ENCODE data around the gene TF. TPM values are rescaled to one million over a fixed set of nuclear protein-coding genes. Genes with fewer than 3 reads are reported as not detected.

TF gene
- total RNA-seq, 4 donors from 2014 or later, result 1.9 to 8.8 (median 3.9) TPM

DNA sequence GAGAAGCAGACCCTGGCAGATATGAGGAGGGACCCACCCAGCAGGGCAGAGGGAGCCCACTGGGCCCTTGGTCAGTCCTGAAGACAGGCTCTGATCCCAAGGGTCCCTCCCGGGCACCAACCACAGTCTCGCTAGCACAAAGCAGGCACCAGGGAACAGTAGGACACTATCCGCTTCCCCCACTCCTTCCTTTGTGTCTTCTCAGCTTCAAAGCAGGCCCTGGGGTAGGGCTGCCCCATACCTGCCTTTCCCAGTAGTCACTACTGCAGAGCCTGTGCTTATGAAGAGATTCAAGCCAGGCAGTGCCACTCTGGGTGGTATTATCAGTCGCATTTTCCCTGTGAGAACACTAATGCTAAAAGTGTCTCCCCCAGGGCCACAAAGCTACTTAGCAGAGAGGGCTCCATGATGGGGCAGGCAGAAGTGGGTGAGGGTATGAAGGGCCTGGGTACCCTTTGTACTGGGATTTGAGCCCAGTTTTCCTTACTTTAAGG lies 92.2 kb downstream of the TF start:
- no peak overlapping the region for H3K4me3 ChIP-seq (ENCODE audit: low read depth, poor library complexity, severe bottlenecking)
- TF ChIP-seq POLR2A (IDR thresholded peaks at IDR 0.05), result no peak
- TF ChIP-seq, protein P1, sequence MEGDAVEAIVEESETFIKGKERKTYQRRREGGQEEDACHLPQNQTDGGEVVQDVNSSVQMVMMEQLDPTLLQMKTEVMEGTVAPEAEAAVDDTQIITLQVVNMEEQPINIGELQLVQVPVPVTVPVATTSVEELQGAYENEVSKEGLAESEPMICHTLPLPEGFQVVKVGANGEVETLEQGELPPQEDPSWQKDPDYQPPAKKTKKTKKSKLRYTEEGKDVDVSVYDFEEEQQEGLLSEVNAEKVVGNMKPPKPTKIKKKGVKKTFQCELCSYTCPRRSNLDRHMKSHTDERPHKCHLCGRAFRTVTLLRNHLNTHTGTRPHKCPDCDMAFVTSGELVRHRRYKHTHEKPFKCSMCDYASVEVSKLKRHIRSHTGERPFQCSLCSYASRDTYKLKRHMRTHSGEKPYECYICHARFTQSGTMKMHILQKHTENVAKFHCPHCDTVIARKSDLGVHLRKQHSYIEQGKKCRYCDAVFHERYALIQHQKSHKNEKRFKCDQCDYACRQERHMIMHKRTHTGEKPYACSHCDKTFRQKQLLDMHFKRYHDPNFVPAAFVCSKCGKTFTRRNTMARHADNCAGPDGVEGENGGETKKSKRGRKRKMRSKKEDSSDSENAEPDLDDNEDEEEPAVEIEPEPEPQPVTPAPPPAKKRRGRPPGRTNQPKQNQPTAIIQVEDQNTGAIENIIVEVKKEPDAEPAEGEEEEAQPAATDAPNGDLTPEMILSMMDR (IDR thresholded peaks at IDR 0.05), result no peak
- DNase-seq (ENCODE audit: low spot score in 2 of 2), result no peak
- WGBS, 2 donors, result 95 to 97% methylated on average over 4 of the region's 4 CpGs
- intact Hi-C loops (cut with DNase I; ENCODE audit: low total_unique reads), result no loop called here

DNA sequence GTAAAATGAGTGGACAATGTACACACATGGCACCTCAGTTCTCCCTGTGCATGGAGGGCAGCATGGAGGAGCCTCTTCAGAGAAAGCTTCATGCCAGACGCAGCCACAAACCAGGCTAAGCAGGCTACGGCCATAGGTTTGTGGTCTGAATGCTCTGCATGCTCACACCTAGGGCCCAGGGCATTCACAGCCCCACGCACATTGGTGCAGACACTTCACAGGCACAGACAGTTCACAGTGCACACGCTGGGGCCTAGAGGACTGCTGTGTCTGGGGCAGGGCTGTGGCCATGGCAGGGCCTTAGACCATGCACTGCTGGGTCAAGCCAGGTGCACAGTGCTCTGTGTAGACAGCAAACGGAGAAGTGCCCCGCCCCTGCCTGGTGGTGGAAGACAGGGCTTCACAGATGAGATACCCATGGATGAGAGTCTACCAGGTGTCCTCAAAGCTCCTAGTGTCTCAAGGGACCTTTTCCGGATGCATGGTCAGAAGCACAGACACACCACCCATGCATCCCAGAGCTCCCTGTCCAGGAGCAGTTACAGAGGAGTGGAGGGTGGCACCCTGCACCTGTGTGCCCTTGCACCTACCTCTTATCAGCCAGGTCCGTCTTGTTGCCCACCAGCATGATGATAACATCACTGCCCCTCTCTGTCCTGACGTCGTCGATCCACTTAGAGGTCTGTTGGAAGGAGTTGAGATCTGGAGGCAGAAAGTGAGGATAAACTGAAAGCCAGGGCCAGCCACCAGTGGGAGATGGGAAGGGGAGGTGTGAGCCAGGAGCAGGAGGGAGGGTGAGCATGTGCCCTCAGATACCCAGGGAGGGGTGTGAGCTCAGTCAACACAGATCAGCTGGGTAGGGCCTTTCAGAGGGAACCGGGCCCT lies 93.0 kb downstream of the TF start:
- WGBS, 2 donors, result 86 to 94% methylated on average over 9 to 10 of the region's 12 CpGs
- peak in 1 of 2 donors; percentile 68 for DNase-seq (ENCODE audit: low spot score in 2 of 2)
- no peak for TF ChIP-seq POLR2A (IDR thresholded peaks at IDR 0.05)
- TF ChIP-seq, protein P1 (IDR thresholded peaks at IDR 0.05), result no peak
- intact Hi-C loops (cut with DNase I; ENCODE audit: low total_unique reads), result no loop called here
- H3K4me3 ChIP-seq (ENCODE audit: low read depth, poor library complexity, severe bottlenecking), result no peak overlapping the region

DNA sequence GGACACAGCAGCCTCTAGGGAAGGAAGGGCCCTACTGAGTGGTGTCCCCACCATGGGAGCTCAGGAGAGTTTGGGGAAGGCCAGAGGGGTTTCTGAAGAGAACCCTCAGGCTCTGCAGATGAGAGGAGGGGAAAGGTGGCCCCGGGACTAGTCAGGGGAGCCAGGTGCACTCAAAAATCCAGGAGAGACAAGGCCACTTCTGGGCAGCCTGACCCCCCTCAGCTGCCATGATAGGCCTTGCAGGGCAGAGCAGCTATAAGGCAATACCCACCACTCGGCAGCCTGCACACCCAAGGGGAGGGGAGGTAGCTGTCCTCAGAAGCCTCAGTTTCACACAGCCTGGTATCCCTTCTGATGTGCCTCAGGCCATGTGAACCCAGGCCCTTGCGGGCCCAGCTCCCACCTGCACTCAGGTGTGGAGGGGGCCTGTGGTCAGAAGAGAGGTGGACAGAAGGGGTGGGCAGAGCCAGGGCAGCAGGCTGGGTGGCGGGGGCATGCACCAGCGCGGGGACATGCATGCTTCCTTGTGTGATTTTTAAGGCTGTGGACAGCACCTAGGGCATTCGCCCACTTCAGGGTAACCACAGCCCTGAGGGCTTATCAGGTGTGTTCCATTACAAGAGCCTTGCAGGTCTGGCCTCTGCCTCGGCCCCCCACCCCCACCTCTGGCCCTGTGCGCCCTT lies 94.0 kb downstream of the TF start:
- WGBS, 2 donors, result 96 to 97% methylated on average over 8 to 9 of the region's 9 CpGs
- DNase-seq (ENCODE audit: low spot score in 2 of 2), result peak in 1 of 2 donors; percentile 64
- intact Hi-C loops (cut with DNase I; ENCODE audit: low total_unique reads), result loop anchor here (5.0 kb wide), 1 partner anchor 1053 kb away; no protein-coding TSS in a partner anchor
- no peak for TF ChIP-seq POLR2A (IDR thresholded peaks at IDR 0.05)
- TF ChIP-seq, protein P1 (IDR thresholded peaks at IDR 0.05), result no peak
- H3K4me3 ChIP-seq (ENCODE audit: low read depth, poor library complexity, severe bottlenecking), result no peak overlapping the region

DNA sequence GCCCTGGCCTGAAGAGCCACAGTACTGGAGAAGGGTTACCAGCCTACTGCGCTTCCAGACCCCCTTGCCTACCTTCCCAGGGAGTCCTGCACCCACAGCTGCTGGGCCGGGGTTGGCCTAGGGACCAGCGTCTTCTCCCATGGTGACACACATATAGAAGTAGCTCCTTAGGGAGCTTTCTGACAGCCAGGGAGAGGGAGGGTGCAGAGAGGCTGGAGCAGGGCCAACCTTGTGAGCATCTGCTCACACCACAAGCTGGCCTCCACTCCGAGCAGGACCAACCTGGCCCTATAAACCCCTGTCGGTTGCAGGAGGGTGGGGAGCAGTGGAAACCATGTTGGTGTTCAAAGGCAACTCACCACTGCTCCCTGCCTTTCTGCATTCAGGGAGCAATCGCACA lies 94.6 kb downstream of the TF start:
- no peak for TF ChIP-seq POLR2A (IDR thresholded peaks at IDR 0.05)
- TF ChIP-seq, protein P1 (IDR thresholded peaks at IDR 0.05), result no peak
- WGBS, 2 donors, result 78 to 90% methylated on average over 5 of the region's 6 CpGs
- no peak overlapping the region for H3K4me3 ChIP-seq (ENCODE audit: low read depth, poor library complexity, severe bottlenecking)
- intact Hi-C loops (cut with DNase I; ENCODE audit: low total_unique reads), result loop anchor here (5.0 kb wide), 1 partner anchor 1053 kb away; no protein-coding TSS in a partner anchor
- DNase-seq (ENCODE audit: low spot score in 2 of 2), result peak in 1 of 2 donors; percentile 50

GRCh38 chr3:133841196-133841595 lies 95.0 kb downstream of the TF start:
- TF ChIP-seq, protein P1 (IDR thresholded peaks at IDR 0.05), result no peak
- TF ChIP-seq POLR2A (IDR thresholded peaks at IDR 0.05), result no peak
- intact Hi-C loops (cut with DNase I; ENCODE audit: low total_unique reads), result loop anchor here (5.0 kb wide), 1 partner anchor 1054 kb away; no protein-coding TSS in a partner anchor
- no peak for DNase-seq (ENCODE audit: low spot score in 2 of 2)
- WGBS, 2 donors, result 97 to 100% methylated on average over 4 to 7 of the region's 8 CpGs
- H3K4me3 ChIP-seq (ENCODE audit: low read depth, poor library complexity, severe bottlenecking), result no peak overlapping the region
